ENCODE results near the gene SFXN5. TPM values are rescaled to one million over a fixed set of nuclear protein-coding genes. Genes with fewer than 3 reads are reported as not detected.
A peak's percentile ranks its signal among the peaks of the same experiment; 100 is the strongest.

Gene SFXN5
- total RNA-seq, 3 donors from 2014 or later (not counting 1 experiment from before 2014, with no cell fraction given): 15.3 to 22.3 (median 19.8) TPM

DNA sequence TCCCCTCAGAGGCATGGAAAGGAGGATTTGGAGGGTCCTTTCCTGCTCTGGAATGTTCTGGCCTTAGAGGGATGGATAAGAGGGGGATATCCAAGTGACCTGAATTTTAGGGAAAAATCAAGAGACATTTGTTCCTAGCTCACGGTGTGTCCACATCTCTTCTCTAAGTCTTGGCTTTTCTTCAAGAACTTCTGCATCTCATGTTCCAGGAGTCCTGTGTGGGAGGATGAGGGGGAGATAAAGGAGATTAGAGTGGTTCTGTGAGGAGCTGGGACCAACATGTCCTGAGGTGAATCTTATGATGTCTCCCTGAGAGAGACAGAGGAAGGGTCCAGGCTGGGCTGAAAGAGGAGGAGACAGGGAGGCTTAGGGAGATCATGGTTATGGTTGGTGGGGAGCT lies 142.5 kb downstream of the SFXN5 start:
- no peak overlapping the region for H3K27ac Mint-ChIP-seq
- Histone ChIP-seq H3K9me3 (ENCODE audit: control insufficient read depth, insufficient read depth, low read length) (no peaks in the 10 kb centered on the region), H3K36me3 (ENCODE audit: control insufficient read depth, insufficient read depth, low read length) (no peaks in the 10 kb centered on the region), H3K4me3 (ENCODE audit: low read length) (no peak overlapping the region), H3K4me1 (ENCODE audit: control insufficient read depth, insufficient read depth, low read length) (peaks cover 7% of the 10 kb centered on the region), H3K27ac (ENCODE audit: low read length) (no peak overlapping the region), H3K27me3 (ENCODE audit: control insufficient read depth, insufficient read depth, low read length) (peaks cover 26% of the 10 kb centered on the region)
- DNase-seq: no peak
- intact Hi-C loops (cut with micrococcal nuclease): no loop called here
- WGBS (ENCODE audit: insufficient coverage): 100% methylated on average over 1 of the region's 1 CpG
- TF ChIP-seq, protein P1, sequence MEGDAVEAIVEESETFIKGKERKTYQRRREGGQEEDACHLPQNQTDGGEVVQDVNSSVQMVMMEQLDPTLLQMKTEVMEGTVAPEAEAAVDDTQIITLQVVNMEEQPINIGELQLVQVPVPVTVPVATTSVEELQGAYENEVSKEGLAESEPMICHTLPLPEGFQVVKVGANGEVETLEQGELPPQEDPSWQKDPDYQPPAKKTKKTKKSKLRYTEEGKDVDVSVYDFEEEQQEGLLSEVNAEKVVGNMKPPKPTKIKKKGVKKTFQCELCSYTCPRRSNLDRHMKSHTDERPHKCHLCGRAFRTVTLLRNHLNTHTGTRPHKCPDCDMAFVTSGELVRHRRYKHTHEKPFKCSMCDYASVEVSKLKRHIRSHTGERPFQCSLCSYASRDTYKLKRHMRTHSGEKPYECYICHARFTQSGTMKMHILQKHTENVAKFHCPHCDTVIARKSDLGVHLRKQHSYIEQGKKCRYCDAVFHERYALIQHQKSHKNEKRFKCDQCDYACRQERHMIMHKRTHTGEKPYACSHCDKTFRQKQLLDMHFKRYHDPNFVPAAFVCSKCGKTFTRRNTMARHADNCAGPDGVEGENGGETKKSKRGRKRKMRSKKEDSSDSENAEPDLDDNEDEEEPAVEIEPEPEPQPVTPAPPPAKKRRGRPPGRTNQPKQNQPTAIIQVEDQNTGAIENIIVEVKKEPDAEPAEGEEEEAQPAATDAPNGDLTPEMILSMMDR (IDR thresholded peaks at IDR 0.05): no peak
- H3K36me3 Mint-ChIP-seq: no peaks in the 10 kb centered on the region
- no peak for ATAC-seq
- no peak overlapping the region for H3K4me3 Mint-ChIP-seq
- no peaks in the 10 kb centered on the region for H3K4me1 Mint-ChIP-seq
- H3K9me3 Mint-ChIP-seq: no peaks in the 10 kb centered on the region
- H3K27me3 Mint-ChIP-seq (ENCODE audit: low read depth in 2 of 2): peaks cover 2 to 10% of the 10 kb centered on the region in 2 donors

DNA sequence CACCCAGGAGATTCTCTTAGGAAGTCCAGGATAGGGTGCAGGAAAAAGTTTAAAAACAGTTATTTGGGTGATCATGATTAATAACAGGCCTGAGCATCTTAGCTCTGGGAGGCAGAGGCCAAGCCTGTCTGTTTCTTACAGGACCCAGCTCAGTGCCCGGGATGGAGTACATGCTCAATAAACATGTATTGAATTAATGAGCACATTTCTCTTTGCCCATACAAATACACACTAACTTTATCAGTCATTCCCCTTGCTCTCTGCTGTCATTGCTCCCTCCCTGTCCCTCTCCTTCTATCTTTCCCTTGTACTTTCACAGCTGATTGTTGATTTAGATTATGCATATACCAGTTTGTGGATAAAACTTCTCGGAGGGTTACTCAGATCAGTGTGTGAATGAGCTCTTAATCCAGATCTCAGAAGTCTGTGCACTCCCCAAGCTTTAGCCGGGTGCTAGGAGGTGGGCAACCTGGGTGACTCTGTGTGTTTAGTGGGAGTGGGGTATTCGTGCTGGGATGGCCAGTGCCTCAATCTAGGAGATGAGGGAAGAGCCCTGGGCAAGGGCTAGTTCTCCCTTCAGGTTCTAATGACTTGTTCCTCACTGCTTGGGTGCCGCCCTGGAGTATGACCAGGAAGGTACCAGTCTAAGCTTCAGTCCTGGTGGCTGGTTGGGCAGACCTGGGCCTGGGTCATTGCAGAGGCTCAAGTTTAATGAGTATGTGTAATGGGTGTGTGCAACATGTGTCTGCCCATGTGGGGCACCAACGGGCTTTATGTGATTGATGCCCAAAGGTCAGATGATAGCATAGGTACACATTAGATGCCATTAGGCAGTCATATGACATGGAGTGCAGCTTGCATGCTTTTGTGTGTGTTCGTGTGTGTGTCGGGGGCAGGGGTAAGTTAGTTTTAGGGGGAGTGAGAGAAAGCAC lies 143.6 kb downstream of the SFXN5 start:
- ATAC-seq (no peak), DNase-seq (peak in 1 of 2 donors; percentile 6)
- H3K4me3 ChIP-seq (ENCODE audit: low read length): no peak overlapping the region
- Mint-ChIP-seq H3K9me3 (no peaks in the 10 kb centered on the region), H3K36me3 (no peaks in the 10 kb centered on the region), H3K4me1 (no peaks in the 10 kb centered on the region), H3K4me3 (no peak overlapping the region), H3K27ac (no peak overlapping the region), H3K27me3 (ENCODE audit: low read depth in 2 of 2) (peaks cover 13 to 21% of the 10 kb centered on the region in 2 donors)
- TF ChIP-seq, protein P1 (IDR thresholded peaks at IDR 0.05): no peak
- H3K27me3 ChIP-seq (ENCODE audit: control insufficient read depth, insufficient read depth, low read length): peaks cover 36% of the 10 kb centered on the region
- intact Hi-C loops (cut with micrococcal nuclease): no loop called here
- WGBS (ENCODE audit: insufficient coverage): 89% methylated on average over 8 of the region's 8 CpGs
- H3K9me3 ChIP-seq (ENCODE audit: control insufficient read depth, insufficient read depth, low read length): no peaks in the 10 kb centered on the region
- no peaks in the 10 kb centered on the region for H3K36me3 ChIP-seq (ENCODE audit: control insufficient read depth, insufficient read depth, low read length)
- H3K27ac ChIP-seq (ENCODE audit: low read length): no peak overlapping the region
- peaks cover 11% of the 10 kb centered on the region for H3K4me1 ChIP-seq (ENCODE audit: control insufficient read depth, insufficient read depth, low read length)

DNA sequence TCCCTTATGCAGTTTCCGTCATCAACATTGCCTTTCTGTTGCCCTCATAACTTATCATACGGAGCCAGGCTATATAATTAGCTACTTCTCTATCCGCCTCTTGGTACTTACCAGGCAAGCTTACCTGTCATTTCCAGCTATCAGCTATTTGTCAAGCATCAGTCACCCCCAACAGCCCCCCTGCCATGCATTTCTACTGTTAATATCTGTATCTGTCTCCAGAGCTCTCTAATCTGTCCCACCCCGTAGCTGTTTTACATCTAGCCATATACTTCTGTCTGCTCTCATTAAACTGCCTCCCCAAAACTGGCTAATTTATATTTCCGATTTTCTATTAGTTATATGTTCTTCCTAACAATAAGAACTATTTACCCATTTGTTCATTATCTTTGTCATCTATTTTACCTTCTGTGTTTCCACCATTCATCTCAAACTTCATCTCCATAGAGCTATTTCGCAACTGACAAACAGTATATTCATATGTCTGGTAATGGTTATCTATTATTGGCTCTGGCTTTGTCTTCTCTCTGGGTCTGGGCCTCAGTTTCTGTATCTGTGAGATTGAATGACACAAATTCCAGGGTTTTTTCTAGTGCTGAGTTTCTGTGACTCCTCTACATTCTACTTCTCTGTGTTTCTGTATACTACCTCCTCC lies 144.6 kb downstream of the SFXN5 start:
- Mint-ChIP-seq H3K4me3 (no peak overlapping the region), H3K4me1 (no peaks in the 10 kb centered on the region), H3K27ac (no peak overlapping the region), H3K36me3 (no peaks in the 10 kb centered on the region), H3K9me3 (no peaks in the 10 kb centered on the region), H3K27me3 (ENCODE audit: low read depth in 2 of 2) (peaks cover 23 to 31% of the 10 kb centered on the region in 2 donors)
- Histone ChIP-seq H3K27me3 (ENCODE audit: control insufficient read depth, insufficient read depth, low read length) (peaks cover 44% of the 10 kb centered on the region), H3K36me3 (ENCODE audit: control insufficient read depth, insufficient read depth, low read length) (no peaks in the 10 kb centered on the region), H3K27ac (ENCODE audit: low read length) (no peak overlapping the region), H3K4me3 (ENCODE audit: low read length) (no peak overlapping the region), H3K4me1 (ENCODE audit: control insufficient read depth, insufficient read depth, low read length) (peaks cover 11% of the 10 kb centered on the region), H3K9me3 (ENCODE audit: control insufficient read depth, insufficient read depth, low read length) (no peaks in the 10 kb centered on the region)
- ATAC-seq (no peak), DNase-seq (no peak)
- 48% methylated on average over 5 of the region's 6 CpGs for WGBS (ENCODE audit: insufficient coverage)
- intact Hi-C loops (cut with micrococcal nuclease): no loop called here
- TF ChIP-seq, protein P1 (IDR thresholded peaks at IDR 0.05): no peak
